Measurements from ENCODE around the gene CCDC85A. TPM values are rescaled to one million over a fixed set of nuclear protein-coding genes. Genes with fewer than 3 reads are reported as not detected.

The CCDC85A gene
- total and polyA plus RNA-seq, 2 experiments from 2014 or later: 0.21 to 0.24 TPM

- TF ChIP-seq, protein P1, sequence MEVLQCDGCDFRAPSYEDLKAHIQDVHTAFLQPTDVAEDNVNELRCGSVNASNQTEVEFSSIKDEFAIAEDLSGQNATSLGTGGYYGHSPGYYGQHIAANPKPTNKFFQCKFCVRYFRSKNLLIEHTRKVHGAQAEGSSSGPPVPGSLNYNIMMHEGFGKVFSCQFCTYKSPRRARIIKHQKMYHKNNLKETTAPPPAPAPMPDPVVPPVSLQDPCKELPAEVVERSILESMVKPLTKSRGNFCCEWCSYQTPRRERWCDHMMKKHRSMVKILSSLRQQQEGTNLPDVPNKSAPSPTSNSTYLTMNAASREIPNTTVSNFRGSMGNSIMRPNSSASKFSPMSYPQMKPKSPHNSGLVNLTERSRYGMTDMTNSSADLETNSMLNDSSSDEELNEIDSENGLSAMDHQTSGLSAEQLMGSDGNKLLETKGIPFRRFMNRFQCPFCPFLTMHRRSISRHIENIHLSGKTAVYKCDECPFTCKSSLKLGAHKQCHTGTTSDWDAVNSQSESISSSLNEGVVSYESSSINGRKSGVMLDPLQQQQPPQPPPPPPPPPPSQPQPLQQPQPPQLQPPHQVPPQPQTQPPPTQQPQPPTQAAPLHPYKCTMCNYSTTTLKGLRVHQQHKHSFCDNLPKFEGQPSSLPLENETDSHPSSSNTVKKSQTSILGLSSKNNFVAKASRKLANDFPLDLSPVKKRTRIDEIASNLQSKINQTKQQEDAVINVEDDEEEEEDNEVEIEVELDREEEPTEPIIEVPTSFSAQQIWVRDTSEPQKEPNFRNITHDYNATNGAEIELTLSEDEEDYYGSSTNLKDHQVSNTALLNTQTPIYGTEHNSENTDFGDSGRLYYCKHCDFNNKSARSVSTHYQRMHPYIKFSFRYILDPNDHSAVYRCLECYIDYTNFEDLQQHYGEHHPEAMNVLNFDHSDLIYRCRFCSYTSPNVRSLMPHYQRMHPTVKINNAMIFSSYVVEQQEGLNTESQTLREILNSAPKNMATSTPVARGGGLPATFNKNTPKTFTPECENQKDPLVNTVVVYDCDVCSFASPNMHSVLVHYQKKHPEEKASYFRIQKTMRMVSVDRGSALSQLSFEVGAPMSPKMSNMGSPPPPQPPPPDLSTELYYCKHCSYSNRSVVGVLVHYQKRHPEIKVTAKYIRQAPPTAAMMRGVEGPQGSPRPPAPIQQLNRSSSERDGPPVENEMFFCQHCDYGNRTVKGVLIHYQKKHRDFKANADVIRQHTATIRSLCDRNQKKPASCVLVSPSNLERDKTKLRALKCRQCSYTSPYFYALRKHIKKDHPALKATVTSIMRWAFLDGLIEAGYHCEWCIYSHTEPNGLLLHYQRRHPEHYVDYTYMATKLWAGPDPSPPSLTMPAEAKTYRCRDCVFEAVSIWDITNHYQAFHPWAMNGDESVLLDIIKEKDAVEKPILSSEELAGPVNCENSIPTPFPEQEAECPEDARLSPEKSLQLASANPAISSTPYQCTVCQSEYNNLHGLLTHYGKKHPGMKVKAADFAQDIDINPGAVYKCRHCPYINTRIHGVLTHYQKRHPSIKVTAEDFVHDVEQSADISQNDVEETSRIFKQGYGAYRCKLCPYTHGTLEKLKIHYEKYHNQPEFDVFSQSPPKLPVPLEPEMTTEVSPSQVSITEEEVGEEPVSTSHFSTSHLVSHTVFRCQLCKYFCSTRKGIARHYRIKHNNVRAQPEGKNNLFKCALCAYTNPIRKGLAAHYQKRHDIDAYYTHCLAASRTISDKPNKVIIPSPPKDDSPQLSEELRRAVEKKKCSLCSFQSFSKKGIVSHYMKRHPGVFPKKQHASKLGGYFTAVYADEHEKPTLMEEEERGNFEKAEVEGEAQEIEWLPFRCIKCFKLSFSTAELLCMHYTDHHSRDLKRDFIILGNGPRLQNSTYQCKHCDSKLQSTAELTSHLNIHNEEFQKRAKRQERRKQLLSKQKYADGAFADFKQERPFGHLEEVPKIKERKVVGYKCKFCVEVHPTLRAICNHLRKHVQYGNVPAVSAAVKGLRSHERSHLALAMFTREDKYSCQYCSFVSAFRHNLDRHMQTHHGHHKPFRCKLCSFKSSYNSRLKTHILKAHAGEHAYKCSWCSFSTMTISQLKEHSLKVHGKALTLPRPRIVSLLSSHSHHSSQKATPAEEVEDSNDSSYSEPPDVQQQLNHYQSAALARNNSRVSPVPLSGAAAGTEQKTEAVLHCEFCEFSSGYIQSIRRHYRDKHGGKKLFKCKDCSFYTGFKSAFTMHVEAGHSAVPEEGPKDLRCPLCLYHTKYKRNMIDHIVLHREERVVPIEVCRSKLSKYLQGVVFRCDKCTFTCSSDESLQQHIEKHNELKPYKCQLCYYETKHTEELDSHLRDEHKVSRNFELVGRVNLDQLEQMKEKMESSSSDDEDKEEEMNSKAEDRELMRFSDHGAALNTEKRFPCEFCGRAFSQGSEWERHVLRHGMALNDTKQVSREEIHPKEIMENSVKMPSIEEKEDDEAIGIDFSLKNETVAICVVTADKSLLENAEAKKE (CRISPR knock-in tag; IDR thresholded peaks at IDR 0.05): no peak
- no peak for TF ChIP-seq POLR2AphosphoS5 (IDR thresholded peaks at IDR 0.05; ENCODE audit: low read depth)
Measured at GRCh38 chr2:56380861-56381260, 197.1 kb downstream of the CCDC85A start (continued).

DNA sequence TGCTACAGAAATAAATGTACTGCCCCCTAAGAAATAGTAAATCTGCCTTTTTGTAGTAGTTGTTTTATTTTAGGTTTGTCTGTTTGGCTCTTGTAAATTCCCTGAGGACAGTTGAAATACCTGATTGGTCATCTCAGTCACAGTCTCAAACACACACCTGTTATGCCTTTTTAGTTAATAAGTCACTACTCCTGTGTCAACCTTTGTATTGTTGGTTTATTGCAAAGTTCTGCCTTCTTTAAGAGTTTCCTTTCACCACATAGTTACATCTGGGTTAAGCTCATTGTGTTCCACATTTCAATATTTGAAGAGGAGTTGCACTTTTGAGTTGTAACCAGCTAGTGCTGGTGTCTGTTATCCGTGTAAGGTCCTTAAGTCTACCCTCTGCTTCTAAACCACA is 198.7 kb downstream of the CCDC85A start:
- no peak for TF ChIP-seq JUNB (IDR thresholded peaks at IDR 0.05; ENCODE audit: unreplicated experiment)
- TF ChIP-seq EZH2 (IDR thresholded peaks at IDR 0.05; ENCODE audit: low read depth, unreplicated experiment): no peak
- no peak for TF ChIP-seq STAT1 (IDR thresholded peaks at IDR 0.05; ENCODE audit: unreplicated experiment)
- TF ChIP-seq CTCF (conservative IDR thresholded peaks at IDR 0.05; ENCODE audit: low read depth in 2 of 2): no peak
- no peak for TF ChIP-seq ETS1 (IDR thresholded peaks at IDR 0.05)
- Histone ChIP-seq H3K27me3 (ENCODE audit: insufficient read depth) (no peaks in the 10 kb centered on the region), H3K4me2 (no peak overlapping the region), H4K20me1 (replicated peaks; ENCODE audit: insufficient read depth) (no peaks in the 10 kb centered on the region), H3K27ac (ENCODE audit: low read depth) (no peak overlapping the region), H3K4me3 (no peak overlapping the region), H3K9me2 (ENCODE audit: insufficient read depth) (0 out of 2 replicates have a peak, but pooled peaks cover 6% of the 10 kb centered on the region), H2AFZ (no peak overlapping the region), H3K79me2 (replicated peaks; ENCODE audit: insufficient read depth) (no peaks in the 10 kb centered on the region), H3K36me3 (ENCODE audit: insufficient read depth) (no peaks in the 10 kb centered on the region), H3K4me1 (ENCODE audit: insufficient read depth) (peaks cover 19% of the 10 kb centered on the region; the same call in 1 of the 2 replicates), H3F3A (replicated peaks; ENCODE audit: low read depth) (no peaks in the 10 kb centered on the region)
- DNase-seq (ENCODE audit: low spot score) (no peak), ATAC-seq (no peak)
- Mint-ChIP-seq H3K27me3 (ENCODE audit: insufficient read depth, low read depth, poor library complexity) (no peaks in the 10 kb centered on the region), H3K36me3 (ENCODE audit: low read depth) (no peaks in the 10 kb centered on the region), H3K4me3 (no peak overlapping the region), H3K9me3 (no peaks in the 10 kb centered on the region), H3K27ac (no peak overlapping the region), H3K4me1 (peaks cover 22% of the 10 kb centered on the region)

All from GM23338 (cell line).